ELR (cell line): ENCODE data around the gene CYB5R3.
"Not testable (repeated sequence)": the region's sequence is repeated elsewhere in the genome, so short reads cannot be mapped to it uniquely, and the experiment has no call there.

Experiments
- DNase-seq: peaks from one replicate; pipeline ENCODE4 v3.0.0-alpha.2; 2015; ENCODE audit warnings: low read depth

CYB5R3 gene

GRCh38 chr22:42601879-42602465, 47.2 kb downstream of the CYB5R3 start:
- no peak for DNase-seq

GRCh38 chr22:42596863-42597530, 52.2 kb downstream of the CYB5R3 start:
- no peak for DNase-seq

- DNase-seq: no peak
These were observed 52.9 kb downstream of the CYB5R3 start for GRCh38 chr22:42596336-42596735.

- no peak for DNase-seq
These were observed 53.8 kb downstream of the CYB5R3 start for GRCh38 chr22:42595434-42595833.

GRCh38 chr22:42591987-42592386, 57.2 kb downstream of the CYB5R3 start:
- no peak for DNase-seq

GRCh38 chr22:42587588-42588175, 61.5 kb downstream of the CYB5R3 start:
- no peak for DNase-seq

- DNase-seq: no peak
These were observed 62.8 kb downstream of the CYB5R3 start for GRCh38 chr22:42586381-42586780.

GRCh38 chr22:42585096-42585495, 64.1 kb downstream of the CYB5R3 start:
- DNase-seq: no peak

GRCh38 chr22:42584364-42584940, 64.7 kb downstream of the CYB5R3 start:
- no peak for DNase-seq

- DNase-seq: no peak
These were observed 66.2 kb downstream of the CYB5R3 start for GRCh38 chr22:42582987-42583386.

GRCh38 chr22:42581762-42582716, 67.2 kb downstream of the CYB5R3 start:
- DNase-seq: peak; percentile 84

- not testable (repeated sequence) for DNase-seq
These were observed 67.9 kb downstream of the CYB5R3 start for GRCh38 chr22:42581194-42581761.

- DNase-seq: not testable (repeated sequence)
These were observed 69.2 kb downstream of the CYB5R3 start for GRCh38 chr22:42580040-42580439.

GRCh38 chr22:42577623-42578240, 71.5 kb downstream of the CYB5R3 start:
- no peak for DNase-seq

- not testable (repeated sequence) for DNase-seq
These were observed 72.1 kb downstream of the CYB5R3 start for GRCh38 chr22:42577141-42577540.

- not testable (repeated sequence) for DNase-seq
These were observed 73.1 kb downstream of the CYB5R3 start for GRCh38 chr22:42575996-42576574.

GRCh38 chr22:42574468-42574867, 74.7 kb downstream of the CYB5R3 start:
- DNase-seq: not testable (repeated sequence)

- DNase-seq: not testable (repeated sequence)
These were observed 75.1 kb downstream of the CYB5R3 start for GRCh38 chr22:42574046-42574445.

GRCh38 chr22:42571068-42571467, 78.1 kb downstream of the CYB5R3 start:
- DNase-seq: not testable (repeated sequence)

- DNase-seq: not testable (repeated sequence)
These were observed 78.6 kb downstream of the CYB5R3 start for GRCh38 chr22:42570580-42570979.

- not testable (repeated sequence) for DNase-seq
These were observed 81.2 kb downstream of the CYB5R3 start for GRCh38 chr22:42567950-42568349.
